Stimulated activated naive CD4-positive, alpha-beta T cell (primary cell): Measurements from ENCODE around the gene PTP4A2.
"Not testable (repeated sequence)": the region's sequence is repeated elsewhere in the genome, so short reads cannot be mapped to it uniquely, and the experiment has no call there.

ENCODE experiments used
- DNase-seq, 6 experiments: peaks; one replicate each; lab custom pipeline; 2025; lab: John Stamatoyannopoulos, UW

The PTP4A2 gene

GRCh38 chr1:31924839-31925238 lies 13.3 kb downstream of the PTP4A2 start:
- DNase-seq: no peak

GRCh38 chr1:31923901-31924535 lies 14.2 kb downstream of the PTP4A2 start:
- DNase-seq: peak in 2 of 6 experiments; percentile 11 to 19

GRCh38 chr1:31920956-31921355 lies 17.2 kb downstream of the PTP4A2 start:
- DNase-seq: no peak

- DNase-seq: no peak
Observed at GRCh38 chr1:31919591-31919990, 18.6 kb downstream of the PTP4A2 start.

GRCh38 chr1:31915438-31915837 lies 22.7 kb downstream of the PTP4A2 start:
- no peak for DNase-seq

- DNase-seq: no peak
Observed at GRCh38 chr1:31913968-31914367, 24.2 kb downstream of the PTP4A2 start.

- no peak for DNase-seq
Observed at GRCh38 chr1:31912839-31913239, 25.3 kb downstream of the PTP4A2 start.

GRCh38 chr1:31911994-31912780 lies 26.0 kb downstream of the PTP4A2 start:
- DNase-seq: no peak

- DNase-seq: no peak
Observed at GRCh38 chr1:31910933-31911332, 27.2 kb downstream of the PTP4A2 start.

GRCh38 chr1:31909691-31910090 lies 28.5 kb downstream of the PTP4A2 start:
- no peak for DNase-seq

- no peak for DNase-seq
Observed at GRCh38 chr1:31906557-31906956, 31.6 kb downstream of the PTP4A2 start.

GRCh38 chr1:31905681-31906080 lies 32.5 kb downstream of the PTP4A2 start:
- DNase-seq: no peak

GRCh38 chr1:31905093-31905509 lies 33.1 kb downstream of the PTP4A2 start:
- no peak for DNase-seq

GRCh38 chr1:31904339-31905092 lies 33.7 kb downstream of the PTP4A2 start:
- DNase-seq: no peak

- no peak for DNase-seq
Observed at GRCh38 chr1:31902510-31902860, 35.7 kb downstream of the PTP4A2 start.

- DNase-seq: no peak
Observed at GRCh38 chr1:31901838-31902509, 36.2 kb downstream of the PTP4A2 start.

GRCh38 chr1:31900790-31901189 lies 37.4 kb downstream of the PTP4A2 start:
- no peak for DNase-seq

GRCh38 chr1:31897526-31898100 lies 40.6 kb downstream of the PTP4A2 start:
- DNase-seq: no peak

GRCh38 chr1:31895474-31896198 lies 42.5 kb downstream of the PTP4A2 start:
- DNase-seq: not testable (repeated sequence)

- no peak for DNase-seq
Observed at GRCh38 chr1:31891280-31891679, 46.9 kb downstream of the PTP4A2 start.

- no peak for DNase-seq
Observed at GRCh38 chr1:31888291-31888690, 49.9 kb downstream of the PTP4A2 start.
